ENCODE measurements around the gene ENSA. TPM values are rescaled to one million over a fixed set of nuclear protein-coding genes. Genes with fewer than 3 reads are reported as not detected.
A peak's percentile ranks its signal among the peaks of the same experiment; 100 is the strongest.

ENSA gene
- total and polyA plus RNA-seq, 3 donors from 2014 or later: 76.5 to 104 (median 84.5) TPM

DNA sequence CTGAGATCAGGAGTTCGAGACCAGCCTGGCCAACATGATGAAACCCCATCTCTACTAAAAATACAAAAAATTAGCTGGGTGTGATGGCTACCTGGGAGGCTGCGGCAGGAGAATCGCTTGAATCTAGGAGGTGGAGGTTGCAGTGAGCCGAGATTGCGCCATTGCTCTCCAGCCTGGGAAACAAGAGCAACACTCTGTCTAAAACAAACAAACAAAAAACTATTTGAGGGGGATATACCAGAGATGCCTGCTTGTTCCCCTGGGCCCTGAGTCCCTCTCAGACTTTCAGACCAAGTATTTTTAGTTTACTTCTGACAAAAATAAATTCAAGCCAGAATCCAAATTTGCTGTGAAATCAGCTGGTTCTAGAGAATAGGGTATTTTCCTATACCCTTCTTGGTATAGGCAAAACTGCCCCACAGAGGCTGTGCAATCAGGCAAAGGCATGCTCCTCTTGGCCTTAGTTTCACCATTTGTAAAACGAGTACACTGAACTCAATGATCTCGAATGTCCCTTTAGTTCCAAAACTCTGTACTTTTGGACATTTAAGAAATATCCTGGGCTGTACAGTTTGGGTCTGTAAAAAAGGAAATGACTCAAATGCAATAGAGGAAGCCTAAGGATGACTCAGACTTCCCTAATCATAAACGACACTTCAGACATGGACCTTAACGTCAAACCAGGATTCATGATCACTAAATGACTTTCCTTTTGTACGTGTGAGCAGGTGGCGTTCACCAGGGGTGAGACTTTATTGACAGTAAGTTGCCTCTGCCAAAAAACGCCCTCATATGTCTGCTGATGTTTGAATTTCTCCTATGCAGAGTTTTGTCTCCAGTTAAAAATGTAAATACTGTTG, 16.1 kb downstream of the ENSA start:
- H3K4me1 ChIP-seq: peaks cover 30% of the 10 kb centered on the region
- no peak for DNase-seq
- no peak overlapping the region for H3K4me3 ChIP-seq
- peak overlapping the region; percentile 72 to 74 for H3K27ac ChIP-seq
- H3K36me3 ChIP-seq (ENCODE audit: low read depth, missing control alignments): no peaks in the 10 kb centered on the region
- WGBS, 2 donors: 63 to 66% methylated on average over 12 of the region's 12 CpGs
- TF ChIP-seq, protein P1, sequence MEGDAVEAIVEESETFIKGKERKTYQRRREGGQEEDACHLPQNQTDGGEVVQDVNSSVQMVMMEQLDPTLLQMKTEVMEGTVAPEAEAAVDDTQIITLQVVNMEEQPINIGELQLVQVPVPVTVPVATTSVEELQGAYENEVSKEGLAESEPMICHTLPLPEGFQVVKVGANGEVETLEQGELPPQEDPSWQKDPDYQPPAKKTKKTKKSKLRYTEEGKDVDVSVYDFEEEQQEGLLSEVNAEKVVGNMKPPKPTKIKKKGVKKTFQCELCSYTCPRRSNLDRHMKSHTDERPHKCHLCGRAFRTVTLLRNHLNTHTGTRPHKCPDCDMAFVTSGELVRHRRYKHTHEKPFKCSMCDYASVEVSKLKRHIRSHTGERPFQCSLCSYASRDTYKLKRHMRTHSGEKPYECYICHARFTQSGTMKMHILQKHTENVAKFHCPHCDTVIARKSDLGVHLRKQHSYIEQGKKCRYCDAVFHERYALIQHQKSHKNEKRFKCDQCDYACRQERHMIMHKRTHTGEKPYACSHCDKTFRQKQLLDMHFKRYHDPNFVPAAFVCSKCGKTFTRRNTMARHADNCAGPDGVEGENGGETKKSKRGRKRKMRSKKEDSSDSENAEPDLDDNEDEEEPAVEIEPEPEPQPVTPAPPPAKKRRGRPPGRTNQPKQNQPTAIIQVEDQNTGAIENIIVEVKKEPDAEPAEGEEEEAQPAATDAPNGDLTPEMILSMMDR (IDR thresholded peaks at IDR 0.05): no peak
- no peaks in the 10 kb centered on the region for H3K9me3 ChIP-seq
- no peaks in the 10 kb centered on the region for H3K27me3 ChIP-seq
- intact Hi-C loops (cut with DNase I; ENCODE audit: low total_unique reads): no loop called here

DNA sequence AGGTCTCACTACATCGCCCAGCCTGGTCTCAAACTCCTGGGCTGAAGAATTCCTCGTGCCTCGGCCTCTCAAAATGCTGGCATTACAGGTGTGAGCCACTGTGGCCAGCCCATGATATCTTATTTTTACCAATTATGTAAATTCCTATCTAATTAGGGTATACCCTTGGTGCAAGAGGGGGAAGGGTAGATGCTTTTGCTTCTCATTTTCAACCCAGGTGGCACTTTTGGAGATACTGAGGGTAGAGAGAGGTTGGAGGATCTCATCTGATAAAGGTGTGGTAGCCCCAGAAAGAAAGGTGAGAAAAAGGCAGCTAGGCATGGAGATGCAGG, 17.4 kb downstream of the ENSA start:
- TF ChIP-seq, protein P1 (IDR thresholded peaks at IDR 0.05): no peak
- TF ChIP-seq POLR2A (IDR thresholded peaks at IDR 0.05): no peak
- Histone ChIP-seq H3K9me3 (no peaks in the 10 kb centered on the region), H3K4me3 (no peak overlapping the region), H3K27me3 (no peaks in the 10 kb centered on the region), H3K36me3 (ENCODE audit: low read depth, missing control alignments) (no peaks in the 10 kb centered on the region), H3K4me1 (peaks cover 30% of the 10 kb centered on the region), H3K27ac (peak overlapping the region; percentile 11 to 74)
- WGBS, 2 donors: 95 to 96% methylated on average over 3 of the region's 3 CpGs
- no peak for DNase-seq
- intact Hi-C loops (cut with DNase I; ENCODE audit: low total_unique reads): no loop called here

DNA sequence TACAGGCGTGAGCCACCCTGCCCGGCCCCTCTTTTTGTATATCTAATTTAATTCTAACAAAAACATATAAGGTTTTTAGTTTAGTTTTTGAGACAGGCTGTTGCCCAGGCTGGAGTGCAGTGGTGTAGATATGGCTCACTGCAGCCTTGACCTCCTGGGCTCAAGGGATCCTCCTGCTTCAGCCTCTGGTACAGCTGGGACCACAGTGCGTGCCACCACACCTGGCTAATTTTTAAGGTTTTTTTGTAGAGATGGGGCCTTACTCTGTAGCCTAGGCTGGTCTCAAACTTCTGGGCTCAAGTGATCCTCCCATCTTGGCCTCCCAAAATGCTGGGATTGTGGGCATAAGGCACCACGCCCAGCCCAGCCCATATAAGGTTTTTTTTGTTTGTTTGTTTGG, 18.8 kb downstream of the ENSA start:
- H3K4me1 ChIP-seq: peaks cover 30% of the 10 kb centered on the region
- intact Hi-C loops (cut with DNase I; ENCODE audit: low total_unique reads): no loop called here
- 85 to 96% methylated on average over 4 of the region's 4 CpGs for WGBS, 2 donors

DNA sequence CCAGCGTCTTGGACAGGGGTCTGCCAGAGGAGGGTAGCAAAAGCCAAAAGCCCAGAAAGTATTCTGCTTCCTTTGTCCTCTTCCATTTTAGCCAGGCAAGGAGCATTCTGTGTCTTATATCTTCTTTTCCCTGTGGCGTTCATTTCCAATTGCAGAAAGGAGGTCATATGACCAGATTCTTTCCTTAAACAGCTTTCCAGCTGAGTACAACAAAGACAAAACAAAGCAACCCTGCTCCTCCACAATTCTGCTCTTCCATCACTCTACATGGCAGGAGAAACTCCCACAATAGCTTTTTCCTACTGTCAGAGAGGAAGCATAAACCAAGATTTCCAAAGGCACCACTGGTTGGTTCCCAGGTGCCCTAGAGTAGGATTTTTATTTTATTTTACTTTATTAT, 19.7 kb downstream of the ENSA start:
- no peaks in the 10 kb centered on the region for H3K36me3 ChIP-seq (ENCODE audit: low read depth, missing control alignments)
- TF ChIP-seq, protein P1 (IDR thresholded peaks at IDR 0.05): no peak
- TF ChIP-seq POLR2A (IDR thresholded peaks at IDR 0.05): no peak
- H3K27ac ChIP-seq: peak overlapping the region; percentile 57 to 74
- intact Hi-C loops (cut with DNase I; ENCODE audit: low total_unique reads): no loop called here
- H3K27me3 ChIP-seq: no peaks in the 10 kb centered on the region
- H3K4me3 ChIP-seq: no peak overlapping the region
- no peak for DNase-seq
- peaks cover 36% of the 10 kb centered on the region for H3K4me1 ChIP-seq
- WGBS, 2 donors: 25 to 38% methylated on average over 2 of the region's 2 CpGs
- H3K9me3 ChIP-seq: no peaks in the 10 kb centered on the region

More for the DNA sequence above, 18.8 kb downstream of the ENSA start:
- H3K27me3 ChIP-seq: no peaks in the 10 kb centered on the region
- H3K27ac ChIP-seq: peak overlapping the region; percentile 57 to 74
- no peak for DNase-seq
- no peak for TF ChIP-seq POLR2A (IDR thresholded peaks at IDR 0.05)
- TF ChIP-seq, protein P1 (IDR thresholded peaks at IDR 0.05): no peak
- no peak overlapping the region for H3K4me3 ChIP-seq
- no peaks in the 10 kb centered on the region for H3K9me3 ChIP-seq
- H3K36me3 ChIP-seq (ENCODE audit: low read depth, missing control alignments): no peaks in the 10 kb centered on the region

All from testis (tissue), 3 donors.